GM19455 (cell line): ENCODE results near the gene TTYH3.
"Not testable (repeated sequence)": the region's sequence is repeated elsewhere in the genome, so short reads cannot be mapped to it uniquely, and the experiment has no call there.

Source experiments
- ATAC-seq: cut with Tn5 transposase; IDR thresholded peaks from one replicate; pipeline ENCODE4 v1.9.1; 2021; ENCODE audit not compliant: unreplicated experiment

TTYH3 gene

GRCh38 chr7:2602406-2603043 lies 29.3 kb upstream of the TTYH3 start:
- no peak for ATAC-seq

DNA sequence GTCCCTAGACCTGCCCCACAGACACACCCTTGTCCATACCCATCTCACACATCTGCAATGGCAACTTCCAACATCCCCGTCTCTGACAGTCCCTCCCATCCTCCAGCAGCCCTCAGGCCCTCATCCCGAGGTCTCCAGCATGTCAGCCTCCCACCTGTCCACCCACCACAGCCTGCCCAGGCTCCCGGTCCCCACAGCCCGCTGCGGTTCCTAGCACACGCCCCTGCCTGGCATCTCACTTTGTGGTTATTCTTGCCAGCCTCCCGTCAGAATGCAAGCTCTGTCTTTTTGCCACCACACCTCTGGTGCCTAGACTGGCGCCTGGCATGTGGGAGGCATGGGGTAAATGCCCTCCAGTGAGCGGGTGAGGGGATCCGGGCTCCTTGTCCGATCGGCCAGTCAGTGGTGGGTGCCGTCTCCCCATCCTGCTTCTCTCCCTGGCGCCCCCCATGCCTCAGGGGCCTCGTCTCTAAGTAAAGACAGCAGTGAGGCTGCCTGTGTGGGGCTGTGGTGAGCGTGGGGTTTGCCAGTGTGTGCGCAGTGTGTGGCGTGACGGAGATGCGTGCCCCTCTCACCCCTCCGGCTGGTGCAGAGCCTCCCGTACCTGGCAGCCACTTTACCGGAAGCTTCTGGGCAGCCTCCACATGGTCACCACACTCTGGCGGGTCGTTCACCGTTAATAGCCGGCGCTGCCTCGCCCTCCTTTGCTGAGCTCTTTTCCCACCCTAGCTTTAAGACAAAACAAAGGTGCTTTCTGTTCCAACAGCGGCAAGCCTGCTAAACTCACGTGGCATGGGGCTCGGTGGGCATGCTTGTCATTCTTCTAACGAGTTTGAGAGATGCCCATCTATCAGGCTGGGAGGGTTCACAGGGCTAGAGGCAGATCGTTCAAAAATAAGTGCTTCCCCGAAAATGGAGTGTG lies 28.5 kb upstream of the TTYH3 start:
- ATAC-seq: no peak

DNA sequence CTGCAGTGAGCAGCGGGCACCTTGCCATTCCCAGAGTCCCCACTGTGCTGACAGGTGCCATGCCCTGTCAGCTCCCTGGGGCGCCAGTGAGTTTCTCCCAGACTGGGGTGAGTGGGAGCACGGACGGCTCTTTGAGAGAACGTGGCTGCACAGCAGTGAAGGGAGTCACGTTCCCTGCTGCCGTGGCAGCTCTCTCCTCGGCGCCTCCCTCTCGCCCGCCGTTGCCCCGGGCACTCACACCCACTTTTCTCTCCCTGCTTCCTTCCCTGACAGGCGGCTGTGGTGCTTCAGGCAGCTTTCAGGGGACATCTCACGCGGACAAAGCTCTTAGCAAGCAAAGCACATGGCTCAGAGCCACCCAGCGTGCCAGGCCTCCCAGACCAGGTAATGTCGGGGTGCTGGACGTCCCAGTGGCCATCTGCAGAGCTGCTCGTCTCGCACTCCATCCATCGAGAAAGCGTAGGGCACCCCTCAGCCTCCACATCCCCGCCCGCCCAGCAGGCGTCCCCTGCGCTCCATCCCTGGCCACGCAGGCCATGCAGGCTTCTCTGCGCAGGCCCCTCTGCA lies 27.1 kb upstream of the TTYH3 start:
- no peak for ATAC-seq

- no peak for ATAC-seq
These were observed 25.9 kb upstream of the TTYH3 start for GRCh38 chr7:2605608-2606538.

GRCh38 chr7:2606539-2606936 lies 25.2 kb upstream of the TTYH3 start:
- ATAC-seq: no peak

DNA sequence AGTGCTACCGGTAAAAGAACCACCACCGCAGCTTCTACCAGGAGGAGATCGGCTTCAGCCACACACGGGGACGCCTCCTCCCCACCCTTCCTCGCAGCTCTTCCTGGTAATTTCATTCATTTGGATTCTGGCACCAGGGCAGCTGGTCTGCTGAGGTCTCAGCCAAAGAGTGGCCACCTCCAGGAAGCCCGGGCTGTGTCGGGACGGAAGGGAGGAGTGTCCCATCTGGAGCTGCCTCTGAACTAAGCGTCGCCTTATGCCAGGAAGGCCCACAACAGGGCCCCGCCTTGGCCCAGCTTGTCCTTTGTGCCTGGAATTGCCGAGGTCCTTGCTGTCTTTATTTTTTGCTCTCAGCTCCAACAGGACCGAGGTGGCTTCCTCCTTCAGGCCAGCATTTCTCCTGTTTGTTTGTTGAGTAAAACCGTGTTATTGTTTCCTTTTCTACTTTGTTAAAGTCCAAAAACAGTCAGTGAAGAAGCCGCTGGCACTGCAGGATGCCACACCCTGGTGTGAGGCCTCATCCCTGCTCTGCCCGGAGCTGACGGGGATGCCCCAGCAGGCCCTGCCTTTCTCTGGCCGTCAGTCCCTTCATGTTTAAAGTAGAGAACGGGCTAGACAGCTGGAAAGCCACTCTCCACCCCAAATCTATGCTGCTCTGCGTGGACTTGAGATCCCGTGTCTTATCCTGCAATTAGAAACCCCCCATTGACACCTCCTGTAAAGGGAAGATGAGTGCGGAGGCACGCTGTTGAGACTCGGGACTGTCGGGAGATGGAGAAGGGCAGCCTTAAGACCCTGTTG lies 24.5 kb upstream of the TTYH3 start:
- ATAC-seq: no peak

- no peak for ATAC-seq
These were observed 23.6 kb upstream of the TTYH3 start for GRCh38 chr7:2607923-2608904.

DNA sequence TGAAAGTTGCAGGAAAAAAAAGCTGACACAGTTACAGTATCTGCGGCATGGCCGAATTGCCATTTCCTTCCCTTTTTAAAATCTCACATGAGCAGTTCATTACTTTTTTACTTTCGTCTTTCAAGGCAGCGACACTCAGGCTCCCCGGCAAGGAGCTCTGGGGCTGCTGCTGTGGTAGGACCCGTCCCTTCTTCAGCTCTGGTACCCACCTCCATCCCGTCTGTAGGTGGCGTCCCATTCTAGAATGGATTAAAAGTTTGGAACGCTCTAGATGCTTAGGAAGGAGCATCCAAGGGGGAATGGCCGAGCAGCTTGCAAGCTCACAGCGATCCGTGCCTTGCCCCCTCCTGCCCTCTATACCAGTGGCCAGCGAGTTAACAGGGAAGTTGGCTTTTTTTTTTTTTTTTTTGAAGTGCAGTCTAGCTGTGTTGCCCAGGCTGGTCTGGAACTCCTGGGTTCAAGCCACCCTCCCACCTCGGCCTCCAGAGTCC lies 22.8 kb upstream of the TTYH3 start:
- ATAC-seq: no peak

GRCh38 chr7:2609646-2610045 lies 22.1 kb upstream of the TTYH3 start:
- ATAC-seq: not testable (repeated sequence)

DNA sequence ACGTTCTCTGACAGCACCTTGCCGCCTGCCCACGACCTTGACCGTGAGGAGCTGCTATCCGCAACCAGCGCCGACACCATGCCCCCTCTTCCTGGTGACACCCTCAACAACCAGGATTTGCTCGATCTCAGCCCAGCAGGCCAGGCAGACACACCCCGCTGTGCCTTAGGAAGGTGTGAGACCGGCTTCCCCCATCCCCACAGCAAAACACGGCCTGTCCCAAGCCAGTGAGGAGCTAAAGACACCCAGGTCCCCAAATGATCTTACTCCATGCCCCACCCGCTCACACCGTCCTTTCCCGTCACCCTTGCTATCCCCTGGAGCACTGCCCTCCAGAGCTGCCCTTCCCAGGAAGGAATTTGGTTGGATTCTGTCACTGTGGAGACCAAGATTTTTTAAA lies 21.3 kb upstream of the TTYH3 start:
- ATAC-seq: no peak

DNA sequence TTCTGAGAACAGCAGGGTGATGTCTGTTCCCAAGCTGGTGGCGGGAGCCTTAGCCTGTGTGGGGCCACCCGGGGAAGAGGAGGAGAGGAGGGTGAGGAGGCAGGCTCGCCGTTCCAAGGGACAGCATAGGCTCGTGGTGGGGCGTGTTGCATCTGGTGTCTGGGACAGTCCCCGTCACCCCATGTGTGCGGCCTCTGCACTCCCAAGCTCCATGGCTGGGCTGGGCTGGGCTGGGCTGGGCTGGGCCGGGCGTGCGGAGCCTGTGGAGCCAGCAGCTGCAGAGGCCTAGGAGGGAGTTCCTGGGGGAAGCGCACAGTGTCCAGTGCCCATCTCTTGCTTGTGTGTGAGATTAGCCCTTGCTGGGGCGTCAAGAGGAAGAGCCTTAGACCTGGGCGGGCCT lies 20.9 kb upstream of the TTYH3 start:
- no peak for ATAC-seq

- ATAC-seq: no peak
These were observed 20.4 kb upstream of the TTYH3 start for GRCh38 chr7:2611401-2611800.

DNA sequence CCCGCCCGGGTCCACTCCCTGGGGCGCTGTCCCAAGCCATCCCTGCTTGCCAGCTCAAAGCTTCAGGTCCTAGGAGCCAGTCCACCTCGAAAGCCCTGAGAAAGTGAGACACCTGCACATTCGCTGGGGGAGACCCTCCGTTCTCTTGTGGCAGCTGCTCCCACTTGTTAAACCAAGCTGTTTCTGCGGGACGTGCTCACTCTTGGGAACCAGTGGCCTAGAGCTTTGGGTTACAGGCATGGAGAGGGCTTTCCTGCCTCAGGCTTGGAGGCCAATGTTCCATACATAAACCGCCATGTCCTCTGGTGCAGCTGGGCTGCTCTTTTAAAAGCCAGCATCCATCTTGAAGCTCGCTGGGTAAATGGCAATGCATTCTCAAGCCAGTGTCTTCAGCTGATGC lies 19.9 kb upstream of the TTYH3 start:
- ATAC-seq: no peak

DNA sequence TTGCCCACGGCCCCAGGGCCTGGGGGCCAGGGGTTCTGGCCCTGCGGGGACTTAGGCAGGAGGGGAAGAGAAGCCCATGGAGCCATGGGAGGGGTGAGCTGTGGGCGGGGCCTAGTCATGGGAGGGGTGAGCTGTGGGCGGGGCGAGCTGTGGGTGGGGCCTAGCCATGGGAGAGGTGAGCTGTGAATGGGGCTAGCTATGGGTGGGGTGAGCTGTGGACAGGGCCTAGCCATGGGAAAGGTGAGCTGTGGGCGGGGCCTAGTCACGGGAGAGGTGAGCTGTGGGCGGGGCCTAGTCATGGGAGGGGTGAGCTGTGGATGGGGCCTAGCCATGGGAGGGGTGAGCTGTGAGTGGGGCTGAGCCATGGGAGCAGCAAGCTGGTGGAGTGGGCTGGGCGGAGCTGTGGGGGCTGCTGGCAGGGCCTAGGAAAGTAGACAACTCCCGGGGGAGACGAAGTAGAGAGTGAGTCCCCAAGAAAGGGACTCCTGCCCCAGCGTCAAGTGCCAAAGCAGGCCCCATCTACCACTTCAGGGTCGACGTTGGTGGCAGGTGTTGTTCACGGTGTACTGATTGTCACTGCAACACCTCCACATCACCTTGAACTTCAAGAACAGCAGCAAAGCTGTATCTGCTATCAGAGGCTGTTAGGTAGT lies 19.2 kb upstream of the TTYH3 start:
- no peak for ATAC-seq

- ATAC-seq: no peak
These were observed 18.5 kb upstream of the TTYH3 start for GRCh38 chr7:2613098-2613930.

- ATAC-seq: no peak
These were observed 17.7 kb upstream of the TTYH3 start for GRCh38 chr7:2613931-2614600.
